GM12801 (cell line): ENCODE data around the gene ITGA6.

Source experiments
- CTCF ChIP-seq: IDR thresholded peaks from one replicate; pipeline ENCODE4 v1.5.1; 2011; ENCODE audit warnings: control low read depth; ENCODE audit not compliant: insufficient read length; ENCODE audit errors: extremely low read depth

Gene ITGA6

GRCh38 chr2:172460780-172461201 is 33.4 kb downstream of the ITGA6 start:
- TF ChIP-seq CTCF, result no peak

- no peak for TF ChIP-seq CTCF
These were observed 34.4 kb downstream of the ITGA6 start for GRCh38 chr2:172461591-172462372.

GRCh38 chr2:172462373-172462848 is 35.0 kb downstream of the ITGA6 start:
- no peak for TF ChIP-seq CTCF

GRCh38 chr2:172462849-172463381 is 35.5 kb downstream of the ITGA6 start:
- TF ChIP-seq CTCF, result no peak

GRCh38 chr2:172464400-172465129 is 37.2 kb downstream of the ITGA6 start:
- TF ChIP-seq CTCF, result no peak

- TF ChIP-seq CTCF, result no peak
These were observed 38.3 kb downstream of the ITGA6 start for GRCh38 chr2:172465417-172466334.
